DND-41 (cell line): ENCODE data around the gene GPC3.
"Not testable (repeated sequence)": the region's sequence is repeated elsewhere in the genome, so short reads cannot be mapped to it uniquely, and the experiment has no call there.

ENCODE experiments used
- CTCF ChIP-seq: IDR thresholded peaks from 2 replicates; pipeline ENCODE4 v1.5.1; 2012; ENCODE audit warnings: borderline replicate concordance, low read length, moderate library complexity, mild to moderate bottlenecking; ENCODE audit not compliant: poor library complexity, severe bottlenecking; ENCODE audit errors: extremely low read depth
- EZH2 ChIP-seq: IDR thresholded peaks from 3 replicates; pipeline ENCODE4 v1.6.1; 2012; ENCODE audit warnings: borderline replicate concordance, low read depth, mild to moderate bottlenecking, moderate library complexity, low read length, inconsistent platforms; ENCODE audit not compliant: severe bottlenecking

GRCh38 chrX:133526773-133527172 is 458.6 kb downstream of the GPC3 start:
- TF ChIP-seq CTCF, EZH2: not testable (repeated sequence)
